ENCODE measurements around the gene ANKRD50. TPM values are rescaled to one million over a fixed set of nuclear protein-coding genes. Genes with fewer than 3 reads are reported as not detected.

Gene ANKRD50
- total and polyA plus RNA-seq, 2 of the 13 experiments (the other 11 are each of a cell fraction or from before 2014, with no cell fraction given): 2.4 to 4.4 TPM

GRCh38 chr4:124713185-124713592 is 657 bp upstream of the ANKRD50 start (continued):
- TF ChIP-seq ZNF770 (CRISPR knock-in tag; IDR thresholded peaks at IDR 0.05) (peak; percentile 86), TFE3 (CRISPR knock-in tag; IDR thresholded peaks at IDR 0.05) (peak; percentile 64; the same call in 1 of the 2 replicates), MLX (CRISPR knock-in tag; IDR thresholded peaks at IDR 0.05) (no peak), ZNF615 (CRISPR knock-in tag; IDR thresholded peaks at IDR 0.05; ENCODE audit: borderline replicate concordance) (no peak), NFKBIZ (CRISPR knock-in tag; IDR thresholded peaks at IDR 0.05) (no peak), REL (CRISPR knock-in tag; conservative IDR thresholded peaks at IDR 0.05) (no peak), ZNF260 (CRISPR knock-in tag; IDR thresholded peaks at IDR 0.05; ENCODE audit: borderline replicate concordance, low read depth) (no peak), ASH2L (IDR thresholded peaks at IDR 0.05; ENCODE audit: insufficient read length, low read depth, low read length) (peak; percentile 23), TP53 (CRISPR knock-in tag; conservative IDR thresholded peaks at IDR 0.05) (0 out of 2 replicates have a peak, but pooled peaks have one; percentile 29), HOXA3 (CRISPR knock-in tag; IDR thresholded peaks at IDR 0.05) (peak; percentile 38), ZFP90 (CRISPR knock-in tag; IDR thresholded peaks at IDR 0.05; ENCODE audit: borderline replicate concordance) (0 out of 2 replicates have a peak, but pooled peaks have one; percentile 68), MXI1 (IDR thresholded peaks at IDR 0.05; ENCODE audit: borderline replicate concordance, low read depth, low read length) (peak; percentile 45; the same call in 1 of the 3 replicates)
- TF ChIP-seq, protein P1, sequence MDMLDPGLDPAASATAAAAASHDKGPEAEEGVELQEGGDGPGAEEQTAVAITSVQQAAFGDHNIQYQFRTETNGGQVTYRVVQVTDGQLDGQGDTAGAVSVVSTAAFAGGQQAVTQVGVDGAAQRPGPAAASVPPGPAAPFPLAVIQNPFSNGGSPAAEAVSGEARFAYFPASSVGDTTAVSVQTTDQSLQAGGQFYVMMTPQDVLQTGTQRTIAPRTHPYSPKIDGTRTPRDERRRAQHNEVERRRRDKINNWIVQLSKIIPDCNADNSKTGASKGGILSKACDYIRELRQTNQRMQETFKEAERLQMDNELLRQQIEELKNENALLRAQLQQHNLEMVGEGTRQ (IDR thresholded peaks at IDR 0.05; ENCODE audit: low read depth, low read length): peak; percentile 50
- TF ChIP-seq, protein P1 (CRISPR knock-in tag; IDR thresholded peaks at IDR 0.05; ENCODE audit: borderline replicate concordance): peak; percentile 61; the same call in 1 of the 2 replicates
- TF ChIP-seq, protein P2, sequence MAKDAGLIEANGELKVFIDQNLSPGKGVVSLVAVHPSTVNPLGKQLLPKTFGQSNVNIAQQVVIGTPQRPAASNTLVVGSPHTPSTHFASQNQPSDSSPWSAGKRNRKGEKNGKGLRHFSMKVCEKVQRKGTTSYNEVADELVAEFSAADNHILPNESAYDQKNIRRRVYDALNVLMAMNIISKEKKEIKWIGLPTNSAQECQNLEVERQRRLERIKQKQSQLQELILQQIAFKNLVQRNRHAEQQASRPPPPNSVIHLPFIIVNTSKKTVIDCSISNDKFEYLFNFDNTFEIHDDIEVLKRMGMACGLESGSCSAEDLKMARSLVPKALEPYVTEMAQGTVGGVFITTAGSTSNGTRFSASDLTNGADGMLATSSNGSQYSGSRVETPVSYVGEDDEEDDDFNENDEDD (CRISPR knock-in tag; IDR thresholded peaks at IDR 0.05; ENCODE audit: borderline replicate concordance): peak; percentile 14; the same call in 1 of the 2 replicates
